ENCODE data around the gene GATA5.

Gene GATA5

DNA sequence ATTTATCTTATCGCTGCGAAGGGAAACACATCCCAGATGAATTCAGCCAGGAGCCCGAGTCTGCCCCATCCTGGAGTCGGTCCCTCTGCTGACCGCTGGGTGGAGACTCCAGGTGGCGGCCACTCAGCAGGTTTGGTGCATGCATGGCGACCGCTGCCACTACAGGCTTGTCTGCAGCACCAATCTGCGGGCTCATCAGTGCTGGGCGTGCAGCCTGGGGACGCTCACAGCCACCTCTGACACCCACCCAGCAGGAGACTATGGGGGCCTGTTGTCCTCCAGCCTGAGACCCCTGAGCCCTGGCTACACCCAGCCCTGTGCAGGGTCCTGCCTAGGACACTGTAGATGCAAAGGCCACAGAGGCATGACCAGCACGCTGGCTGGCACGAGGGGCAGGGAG, 40.5 kb upstream of the GATA5 start:
- H4K20me1 ChIP-seq (ENCODE audit: insufficient read depth, low read length) = no peaks in the 10 kb centered on the region
- no peaks in the 10 kb centered on the region for H3K36me3 ChIP-seq (ENCODE audit: insufficient read depth, low read length)
- no peak overlapping the region for H3K27ac ChIP-seq (ENCODE audit: low read depth, low read length, poor library complexity, severe bottlenecking)
- H3K9ac ChIP-seq (ENCODE audit: low read length) = no peak overlapping the region
- H3K4me2 ChIP-seq (ENCODE audit: low read length) = no peak overlapping the region
- no peaks in the 10 kb centered on the region for H3K79me2 ChIP-seq (ENCODE audit: insufficient read depth, low read length)
- no peaks in the 10 kb centered on the region for H3K9me2 ChIP-seq (ENCODE audit: low read depth, low read length)
- TF ChIP-seq, protein P1, sequence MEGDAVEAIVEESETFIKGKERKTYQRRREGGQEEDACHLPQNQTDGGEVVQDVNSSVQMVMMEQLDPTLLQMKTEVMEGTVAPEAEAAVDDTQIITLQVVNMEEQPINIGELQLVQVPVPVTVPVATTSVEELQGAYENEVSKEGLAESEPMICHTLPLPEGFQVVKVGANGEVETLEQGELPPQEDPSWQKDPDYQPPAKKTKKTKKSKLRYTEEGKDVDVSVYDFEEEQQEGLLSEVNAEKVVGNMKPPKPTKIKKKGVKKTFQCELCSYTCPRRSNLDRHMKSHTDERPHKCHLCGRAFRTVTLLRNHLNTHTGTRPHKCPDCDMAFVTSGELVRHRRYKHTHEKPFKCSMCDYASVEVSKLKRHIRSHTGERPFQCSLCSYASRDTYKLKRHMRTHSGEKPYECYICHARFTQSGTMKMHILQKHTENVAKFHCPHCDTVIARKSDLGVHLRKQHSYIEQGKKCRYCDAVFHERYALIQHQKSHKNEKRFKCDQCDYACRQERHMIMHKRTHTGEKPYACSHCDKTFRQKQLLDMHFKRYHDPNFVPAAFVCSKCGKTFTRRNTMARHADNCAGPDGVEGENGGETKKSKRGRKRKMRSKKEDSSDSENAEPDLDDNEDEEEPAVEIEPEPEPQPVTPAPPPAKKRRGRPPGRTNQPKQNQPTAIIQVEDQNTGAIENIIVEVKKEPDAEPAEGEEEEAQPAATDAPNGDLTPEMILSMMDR (IDR thresholded peaks at IDR 0.05; ENCODE audit: low read length) = no peak
- TF ChIP-seq EZH2 (IDR thresholded peaks at IDR 0.05; ENCODE audit: borderline replicate concordance, low read length) = no peak
- H3K27me3 ChIP-seq (ENCODE audit: insufficient read depth, low read length) = no peaks in the 10 kb centered on the region
- no peak overlapping the region for H3K4me3 ChIP-seq (ENCODE audit: low read depth, low read length, poor library complexity, severe bottlenecking)
- H3F3A ChIP-seq (ENCODE audit: insufficient read depth, low read length) = no peaks in the 10 kb centered on the region
- no peaks in the 10 kb centered on the region for H3K9me3 ChIP-seq (ENCODE audit: low read length)
- no peak overlapping the region for H2AFZ ChIP-seq (ENCODE audit: low read length)
- H3K4me1 ChIP-seq (ENCODE audit: insufficient read depth, low read length, severe bottlenecking) = no peaks in the 10 kb centered on the region

DNA sequence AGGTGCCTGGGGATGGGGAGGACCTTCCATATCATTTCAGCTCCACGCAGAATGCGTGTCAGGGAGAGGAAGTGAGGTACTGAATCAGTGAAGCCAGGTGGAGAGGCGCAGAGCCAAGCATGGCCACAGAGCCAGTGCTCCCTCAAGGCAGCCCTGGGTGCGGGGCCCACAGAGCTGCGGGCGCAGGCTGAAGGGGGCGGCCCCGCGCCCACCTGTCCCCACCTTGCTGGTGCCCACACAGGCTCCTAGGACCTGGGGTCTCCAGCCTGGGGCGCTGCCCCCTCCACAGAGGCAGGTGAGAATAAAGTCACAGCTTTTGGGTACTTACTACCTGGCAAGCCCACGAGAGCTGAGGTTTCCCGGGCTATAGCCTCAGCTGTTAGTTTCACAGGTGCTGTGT, 40.0 kb upstream of the GATA5 start:
- Histone ChIP-seq H3K9me2 (ENCODE audit: low read depth, low read length) (no peaks in the 10 kb centered on the region), H3K9me3 (ENCODE audit: low read length) (no peaks in the 10 kb centered on the region), H3K36me3 (ENCODE audit: insufficient read depth, low read length) (no peaks in the 10 kb centered on the region), H3K9ac (ENCODE audit: low read length) (no peak overlapping the region), H3K4me1 (ENCODE audit: insufficient read depth, low read length, severe bottlenecking) (no peaks in the 10 kb centered on the region), H3K79me2 (ENCODE audit: insufficient read depth, low read length) (no peaks in the 10 kb centered on the region), H3K4me2 (ENCODE audit: low read length) (no peak overlapping the region), H4K20me1 (ENCODE audit: insufficient read depth, low read length) (no peaks in the 10 kb centered on the region), H3K27me3 (ENCODE audit: insufficient read depth, low read length) (no peaks in the 10 kb centered on the region), H2AFZ (ENCODE audit: low read length) (no peak overlapping the region), H3K27ac (ENCODE audit: low read depth, low read length, poor library complexity, severe bottlenecking) (no peak overlapping the region), H3F3A (ENCODE audit: insufficient read depth, low read length) (no peaks in the 10 kb centered on the region), H3K4me3 (ENCODE audit: low read depth, low read length, poor library complexity, severe bottlenecking) (no peak overlapping the region)
- TF ChIP-seq EZH2 (IDR thresholded peaks at IDR 0.05; ENCODE audit: borderline replicate concordance, low read length) = no peak

DNA sequence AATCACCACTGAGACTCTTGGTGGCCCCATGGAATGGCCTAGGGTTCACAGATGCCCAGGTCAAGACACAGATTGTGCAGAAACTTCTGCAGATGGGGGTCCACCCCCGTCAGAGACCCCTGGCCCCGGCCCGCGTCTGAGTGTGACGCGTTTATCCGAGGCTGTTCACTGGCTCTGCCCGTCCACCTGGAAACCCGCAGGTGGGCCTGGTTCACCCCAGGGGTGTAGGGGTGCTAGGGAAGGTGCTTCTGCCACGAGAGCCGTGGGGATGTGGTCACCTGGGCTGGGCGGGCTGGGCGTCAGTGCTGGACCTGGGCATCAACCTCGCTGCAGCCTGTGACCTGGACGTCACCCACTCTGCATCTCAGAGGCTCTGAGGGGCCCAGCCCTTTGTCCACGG, 39.5 kb upstream of the GATA5 start:
- Histone ChIP-seq H3K4me1 (ENCODE audit: insufficient read depth, low read length, severe bottlenecking) (no peaks in the 10 kb centered on the region), H3K36me3 (ENCODE audit: insufficient read depth, low read length) (no peaks in the 10 kb centered on the region), H3K27ac (ENCODE audit: low read depth, low read length, poor library complexity, severe bottlenecking) (no peak overlapping the region), H3K4me2 (ENCODE audit: low read length) (no peak overlapping the region), H3K4me3 (ENCODE audit: low read depth, low read length, poor library complexity, severe bottlenecking) (no peak overlapping the region), H3K9me3 (ENCODE audit: low read length) (no peaks in the 10 kb centered on the region), H3K9ac (ENCODE audit: low read length) (no peak overlapping the region), H3F3A (ENCODE audit: insufficient read depth, low read length) (no peaks in the 10 kb centered on the region), H3K27me3 (ENCODE audit: insufficient read depth, low read length) (no peaks in the 10 kb centered on the region), H2AFZ (ENCODE audit: low read length) (no peak overlapping the region), H4K20me1 (ENCODE audit: insufficient read depth, low read length) (no peaks in the 10 kb centered on the region), H3K79me2 (ENCODE audit: insufficient read depth, low read length) (no peaks in the 10 kb centered on the region), H3K9me2 (ENCODE audit: low read depth, low read length) (no peaks in the 10 kb centered on the region)
- TF ChIP-seq EZH2 (IDR thresholded peaks at IDR 0.05; ENCODE audit: borderline replicate concordance, low read length) = no peak
- TF ChIP-seq, protein P1 (IDR thresholded peaks at IDR 0.05; ENCODE audit: low read length) = no peak

DNA sequence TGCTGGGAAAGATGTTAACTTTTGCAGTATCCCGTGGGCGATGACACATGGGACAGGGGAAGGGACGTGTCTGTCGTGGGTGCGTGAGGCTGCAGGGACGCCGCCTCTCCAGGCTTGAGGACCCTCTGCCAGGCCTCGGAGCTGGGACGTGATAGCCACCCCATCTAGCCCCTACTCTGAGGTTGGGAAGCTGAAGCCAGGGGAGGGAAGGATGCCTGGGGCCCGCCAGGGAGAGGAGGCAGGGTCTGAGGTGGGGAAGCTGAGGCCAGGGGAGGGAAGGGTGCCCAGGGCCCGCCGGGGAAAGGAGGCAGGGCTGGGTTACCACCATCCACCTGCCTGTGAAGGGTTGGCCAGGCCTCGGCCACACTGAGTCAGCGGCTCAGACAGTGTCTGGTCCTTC, 38.2 kb upstream of the GATA5 start:
- no peak for TF ChIP-seq EZH2 (IDR thresholded peaks at IDR 0.05; ENCODE audit: borderline replicate concordance, low read length)
- TF ChIP-seq, protein P1 (IDR thresholded peaks at IDR 0.05; ENCODE audit: low read length) = no peak
- Histone ChIP-seq H3K4me1 (ENCODE audit: insufficient read depth, low read length, severe bottlenecking) (no peaks in the 10 kb centered on the region), H3K36me3 (ENCODE audit: insufficient read depth, low read length) (no peaks in the 10 kb centered on the region), H3K9me3 (ENCODE audit: low read length) (no peaks in the 10 kb centered on the region), H3K27ac (ENCODE audit: low read depth, low read length, poor library complexity, severe bottlenecking) (no peak overlapping the region), H3K79me2 (ENCODE audit: insufficient read depth, low read length) (no peaks in the 10 kb centered on the region), H3K27me3 (ENCODE audit: insufficient read depth, low read length) (no peaks in the 10 kb centered on the region), H3K4me2 (ENCODE audit: low read length) (no peak overlapping the region), H3K9ac (ENCODE audit: low read length) (no peak overlapping the region), H2AFZ (ENCODE audit: low read length) (no peak overlapping the region), H4K20me1 (ENCODE audit: insufficient read depth, low read length) (no peaks in the 10 kb centered on the region), H3K4me3 (ENCODE audit: low read depth, low read length, poor library complexity, severe bottlenecking) (no peak overlapping the region), H3F3A (ENCODE audit: insufficient read depth, low read length) (no peaks in the 10 kb centered on the region), H3K9me2 (ENCODE audit: low read depth, low read length) (no peaks in the 10 kb centered on the region)
